Embryonic facial prominence (tissue), 1 donor: Measurements from ENCODE around the gene PBRM1.

Experiments used
- DNase-seq: peaks from one replicate; pipeline ENCODE4 v3.0.0-alpha.2; 2016; ENCODE audit errors: extremely low spot score

The PBRM1 gene

GRCh38 chr3:52670621-52671521 is 14.8 kb downstream of the PBRM1 start:
- DNase-seq: no peak

GRCh38 chr3:52663098-52663497 is 22.6 kb downstream of the PBRM1 start:
- no peak for DNase-seq

GRCh38 chr3:52660046-52660445 is 25.7 kb downstream of the PBRM1 start:
- DNase-seq: no peak

GRCh38 chr3:52655895-52656294 is 29.8 kb downstream of the PBRM1 start:
- DNase-seq: no peak

- DNase-seq: no peak
These were observed 34.1 kb downstream of the PBRM1 start for GRCh38 chr3:52651592-52651991.

- DNase-seq: no peak
These were observed 35.3 kb downstream of the PBRM1 start for GRCh38 chr3:52650439-52650838.

- DNase-seq: no peak
These were observed 36.1 kb downstream of the PBRM1 start for GRCh38 chr3:52649461-52650210.

- no peak for DNase-seq
These were observed 40.2 kb downstream of the PBRM1 start for GRCh38 chr3:52645549-52645948.

GRCh38 chr3:52636673-52637072 is 49.0 kb downstream of the PBRM1 start:
- DNase-seq: no peak

- no peak for DNase-seq
These were observed 51.9 kb downstream of the PBRM1 start for GRCh38 chr3:52633786-52634185.

GRCh38 chr3:52625041-52625440 is 60.7 kb downstream of the PBRM1 start:
- DNase-seq: no peak

- DNase-seq: no peak
These were observed 62.4 kb downstream of the PBRM1 start for GRCh38 chr3:52623234-52623792.

- DNase-seq: no peak
These were observed 65.1 kb downstream of the PBRM1 start for GRCh38 chr3:52620580-52620979.

- no peak for DNase-seq
These were observed 70.5 kb downstream of the PBRM1 start for GRCh38 chr3:52615166-52615565.

- DNase-seq: no peak
These were observed 71.0 kb downstream of the PBRM1 start for GRCh38 chr3:52614689-52615088.

GRCh38 chr3:52609316-52609815 is 76.3 kb downstream of the PBRM1 start:
- DNase-seq: no peak

- DNase-seq: no peak
These were observed 77.4 kb downstream of the PBRM1 start for GRCh38 chr3:52608337-52608736.

GRCh38 chr3:52606373-52607085 is 79.2 kb downstream of the PBRM1 start:
- no peak for DNase-seq

GRCh38 chr3:52600258-52600657 is 85.5 kb downstream of the PBRM1 start:
- no peak for DNase-seq

- no peak for DNase-seq
These were observed 89.0 kb downstream of the PBRM1 start for GRCh38 chr3:52596658-52597265.

- no peak for DNase-seq
These were observed 92.6 kb downstream of the PBRM1 start for GRCh38 chr3:52593103-52593502.
